GM19372 (cell line): ENCODE measurements around the gene CBFA2T3.
"Not testable (repeated sequence)": the region's sequence is repeated elsewhere in the genome, so short reads cannot be mapped to it uniquely, and the experiment has no call there.

Experiments
- ATAC-seq: cut with Tn5 transposase; IDR thresholded peaks from one replicate; pipeline ENCODE4 v1.9.1; 2021; ENCODE audit warnings: mild to moderate bottlenecking, low read depth, moderate library complexity; ENCODE audit not compliant: unreplicated experiment

CBFA2T3 gene

DNA sequence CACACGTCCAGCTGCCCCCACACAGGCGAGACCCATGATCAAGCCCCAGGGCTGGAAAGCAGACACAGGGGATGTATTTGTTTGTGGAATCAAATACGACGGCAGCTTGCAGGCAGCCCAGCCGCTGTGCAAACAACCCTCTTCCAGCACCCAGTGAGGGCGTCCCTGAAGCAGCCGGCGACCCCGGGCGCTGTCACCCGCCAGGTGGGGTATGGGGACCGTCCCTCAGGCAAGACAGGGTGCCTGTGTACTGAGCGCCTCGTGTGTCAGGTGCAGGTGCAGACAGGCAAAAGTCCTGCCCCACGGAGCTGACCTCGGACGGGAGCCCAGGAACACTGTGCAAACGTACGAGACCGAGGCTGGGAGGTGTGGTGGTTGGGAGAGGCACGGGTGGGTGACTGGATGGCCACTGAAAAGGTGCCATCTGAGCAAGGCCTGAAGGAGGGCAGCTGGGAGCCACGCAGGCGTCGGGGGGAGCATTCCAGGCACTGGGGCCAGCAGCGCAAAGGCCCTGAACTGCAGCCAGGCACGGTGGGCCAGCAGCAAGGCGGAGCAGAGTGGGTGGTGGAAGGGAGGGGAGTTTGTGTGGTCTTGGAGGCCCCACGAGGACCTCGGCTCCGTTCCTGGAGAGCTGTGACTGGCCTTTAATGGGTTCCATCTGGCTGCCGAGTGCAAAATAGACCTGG, 48.5 kb downstream of the CBFA2T3 start:
- ATAC-seq, result no peak

DNA sequence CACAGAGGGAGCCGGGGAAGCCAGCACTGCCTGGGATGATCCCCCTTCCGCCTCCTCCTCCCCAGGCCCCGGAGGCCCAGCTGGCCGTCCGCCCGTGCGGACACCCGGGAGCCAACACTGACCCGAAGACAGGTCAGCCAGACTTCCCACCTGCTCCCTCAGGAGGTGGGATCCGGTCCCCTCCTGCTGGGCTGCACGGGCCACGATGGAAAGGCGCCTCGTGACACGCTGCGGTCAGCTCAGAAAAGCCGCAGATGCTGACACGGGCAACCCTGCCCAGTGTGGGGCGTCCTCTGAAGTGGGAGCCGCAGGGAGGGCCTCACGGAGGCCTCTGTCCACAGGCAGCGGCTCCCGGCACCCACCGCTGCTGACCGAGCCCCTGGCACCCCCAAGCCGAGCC, 49.3 kb downstream of the CBFA2T3 start:
- no peak for ATAC-seq

DNA sequence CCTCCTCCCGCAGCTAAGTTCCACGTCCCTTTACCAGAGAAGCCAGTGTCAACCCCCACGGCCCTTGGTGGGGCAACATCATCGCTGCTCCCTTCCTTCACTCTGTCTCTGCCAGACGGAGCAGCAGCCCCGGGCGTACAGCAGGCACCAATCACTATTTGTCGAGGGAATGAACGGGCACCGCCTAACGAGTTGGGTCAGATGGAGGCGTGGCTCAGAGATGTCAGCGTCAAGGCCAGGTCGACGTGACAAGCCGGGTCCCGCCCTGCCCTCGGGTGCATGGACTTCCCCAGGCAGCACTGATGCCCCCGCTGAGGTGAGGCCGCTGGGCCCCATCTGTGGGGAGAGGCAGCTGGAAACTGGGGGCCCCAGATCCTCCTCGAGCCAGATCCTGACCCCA, 50.0 kb downstream of the CBFA2T3 start:
- no peak for ATAC-seq

DNA sequence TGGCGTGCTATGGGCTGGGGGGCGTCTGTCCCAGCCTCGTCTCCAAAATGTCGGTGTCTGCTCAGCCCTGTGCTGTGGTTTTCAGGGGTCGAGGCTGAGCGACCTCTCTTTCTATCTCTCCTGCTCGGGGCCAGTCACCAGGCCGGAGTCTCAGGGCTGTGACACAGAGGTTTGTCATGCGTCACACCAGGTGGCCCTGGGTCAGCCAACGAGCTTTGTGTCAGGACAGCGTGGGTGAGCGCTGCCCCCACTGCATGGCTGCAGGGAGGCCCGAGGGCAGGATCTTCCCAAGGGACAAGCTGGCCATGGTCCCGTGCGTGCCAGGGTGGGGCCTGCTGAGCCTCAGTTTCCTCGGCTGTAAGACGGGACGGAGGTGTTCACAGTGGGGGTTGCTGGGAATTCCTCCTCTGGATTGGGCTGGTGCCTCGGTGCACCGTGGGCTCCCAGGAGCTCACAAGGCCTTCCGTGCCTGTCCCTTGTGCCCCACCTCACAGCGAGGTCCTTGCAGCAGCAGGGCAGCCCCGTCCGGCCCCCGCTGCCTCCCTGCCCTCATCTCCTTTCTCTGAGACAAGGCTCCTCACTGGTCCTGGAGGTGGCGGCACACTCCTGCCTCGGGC, 50.5 kb downstream of the CBFA2T3 start:
- ATAC-seq, result no peak

DNA sequence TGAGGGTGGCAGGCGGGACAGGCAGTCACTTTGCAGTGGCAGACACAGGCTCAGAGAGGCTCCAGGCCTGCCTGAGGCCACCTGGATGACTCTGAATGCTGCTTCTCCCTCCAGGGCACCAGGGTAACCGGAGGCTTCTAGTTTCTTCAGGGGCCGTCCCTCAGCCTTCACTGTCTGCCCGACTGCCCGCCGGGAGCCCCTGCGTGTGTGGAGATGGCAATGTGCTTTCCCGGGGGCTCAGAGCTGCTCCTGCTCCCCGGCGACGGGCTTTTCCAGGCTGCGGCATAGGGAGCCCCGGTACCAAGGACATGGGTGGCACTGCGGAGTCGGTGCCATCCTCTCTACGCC, 51.5 kb downstream of the CBFA2T3 start:
- no peak for ATAC-seq

DNA sequence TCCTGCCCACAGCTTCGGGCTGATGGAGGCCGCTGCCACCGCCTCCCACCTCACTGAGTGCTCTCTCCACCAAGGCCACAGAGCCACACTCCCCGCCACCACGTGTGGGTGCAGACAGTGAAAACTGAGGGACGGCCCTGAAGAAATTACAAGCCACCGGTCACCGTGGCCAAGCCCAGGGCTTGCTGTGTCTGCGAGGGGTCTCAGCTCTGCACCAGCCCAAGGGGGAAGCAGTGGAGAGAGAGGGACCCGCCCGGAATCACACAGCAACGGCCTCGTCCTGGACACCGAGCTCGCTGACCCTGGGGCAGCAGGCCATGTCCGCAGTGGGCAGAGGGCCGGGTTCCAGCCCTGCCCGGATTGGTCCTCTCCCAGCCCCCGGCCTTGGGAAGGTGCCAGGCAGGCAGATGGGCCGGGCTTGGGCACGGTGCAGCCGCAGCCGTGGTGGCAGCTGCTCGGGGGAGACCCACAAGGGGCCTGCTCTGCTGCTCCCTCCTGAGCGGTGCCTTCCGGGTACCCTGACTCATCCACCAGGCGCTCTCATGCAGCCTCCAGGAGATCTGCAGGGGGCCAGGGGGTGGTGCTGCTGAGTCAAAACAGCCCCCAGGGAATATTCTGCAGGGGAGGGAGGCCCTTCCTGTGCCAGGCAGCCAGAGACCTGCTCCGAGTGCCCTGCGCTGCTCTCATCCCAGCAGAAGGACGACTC, 52.0 kb downstream of the CBFA2T3 start:
- ATAC-seq, result no peak

DNA sequence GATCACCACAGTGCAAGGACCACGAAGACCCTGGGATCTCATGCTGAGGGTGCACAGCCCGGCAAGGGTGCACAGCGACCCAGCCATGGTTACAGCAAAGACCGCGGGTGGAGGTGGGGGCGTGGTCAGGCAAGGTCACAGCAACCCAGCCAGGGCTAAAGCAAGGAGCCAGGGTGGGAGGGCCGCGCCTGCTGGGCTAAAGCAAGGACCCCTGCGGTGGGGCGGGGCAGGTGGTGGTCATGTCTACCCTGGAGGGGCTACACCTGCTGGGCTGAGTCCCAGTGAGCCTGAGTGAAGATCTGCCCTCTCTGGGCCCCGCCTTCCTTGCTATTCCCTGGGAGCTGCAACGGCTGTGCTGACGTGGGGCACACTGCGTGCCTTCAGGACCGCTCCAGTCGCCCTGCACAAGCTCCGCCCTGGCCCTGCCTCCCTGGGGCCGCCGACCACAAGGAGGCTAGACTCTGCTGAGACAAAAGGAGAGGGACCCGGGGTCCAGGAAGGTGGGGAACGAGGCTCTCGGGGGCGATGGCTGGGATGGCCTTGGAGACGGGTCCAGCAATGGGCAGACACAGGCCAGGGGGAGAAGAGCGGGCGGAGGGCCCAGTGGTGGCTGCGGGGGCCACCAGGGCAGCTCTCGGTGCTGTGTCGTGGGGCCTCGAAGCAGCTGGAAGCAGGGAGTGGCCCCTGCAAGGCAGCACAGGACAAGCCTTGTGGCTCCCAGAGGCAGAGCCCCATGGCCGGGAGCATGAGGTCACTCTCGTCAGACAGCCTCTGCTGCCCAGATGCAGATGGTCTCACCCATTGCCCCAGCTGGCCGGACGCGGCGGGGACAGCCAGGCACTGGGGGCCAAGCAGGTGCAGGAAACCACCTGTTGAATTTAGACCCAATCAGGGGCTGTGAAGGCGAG, 52.8 kb downstream of the CBFA2T3 start:
- ATAC-seq, result no peak

DNA sequence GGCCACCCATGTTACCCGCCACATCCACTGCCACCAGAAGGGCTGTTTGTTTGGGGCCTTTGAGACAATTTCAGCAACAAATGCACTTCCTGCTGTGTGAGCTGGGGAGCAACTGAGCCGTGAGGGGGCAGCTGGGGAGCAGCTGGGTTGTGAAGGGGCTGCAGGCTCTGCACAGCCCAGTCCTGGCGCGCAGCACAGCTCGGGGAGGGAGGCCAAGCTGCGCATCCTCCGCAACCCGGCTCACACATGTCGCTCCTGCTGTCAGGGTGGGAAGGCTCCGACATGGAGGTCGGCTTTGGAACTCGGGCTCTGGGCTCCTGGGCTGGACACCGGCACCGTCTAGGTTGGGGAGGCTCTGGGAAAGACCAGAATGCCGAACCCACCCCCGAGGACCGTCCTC, 53.6 kb downstream of the CBFA2T3 start:
- ATAC-seq, result no peak

DNA sequence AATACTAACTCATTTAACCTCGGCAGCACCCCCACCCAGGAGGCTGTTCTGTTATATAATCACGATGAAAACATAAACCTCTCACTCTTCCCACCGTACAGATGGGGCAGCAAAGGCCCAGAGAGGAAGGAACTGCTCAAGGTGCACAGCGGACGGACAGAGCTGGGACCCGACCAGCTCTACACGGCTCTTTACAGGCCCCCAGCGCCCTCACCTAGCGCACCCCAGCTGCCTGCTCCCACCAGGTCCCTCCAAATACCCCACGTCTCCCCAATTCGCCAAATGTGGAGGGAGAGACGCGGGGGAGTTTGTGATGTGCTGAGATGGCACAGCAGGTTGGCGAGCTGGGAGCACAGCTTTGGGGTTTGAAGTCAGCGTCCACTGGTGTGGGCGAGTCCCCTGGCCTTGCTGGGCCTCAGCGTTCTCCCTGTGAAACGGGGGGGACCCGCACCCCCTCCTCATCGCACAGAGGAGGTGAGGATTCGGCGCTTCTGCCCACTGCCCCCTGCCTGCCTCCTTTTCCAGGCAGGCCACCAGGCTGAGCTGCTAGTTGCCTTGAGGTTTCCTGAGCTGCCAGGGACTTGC, 54.1 kb downstream of the CBFA2T3 start:
- ATAC-seq, result no peak

DNA sequence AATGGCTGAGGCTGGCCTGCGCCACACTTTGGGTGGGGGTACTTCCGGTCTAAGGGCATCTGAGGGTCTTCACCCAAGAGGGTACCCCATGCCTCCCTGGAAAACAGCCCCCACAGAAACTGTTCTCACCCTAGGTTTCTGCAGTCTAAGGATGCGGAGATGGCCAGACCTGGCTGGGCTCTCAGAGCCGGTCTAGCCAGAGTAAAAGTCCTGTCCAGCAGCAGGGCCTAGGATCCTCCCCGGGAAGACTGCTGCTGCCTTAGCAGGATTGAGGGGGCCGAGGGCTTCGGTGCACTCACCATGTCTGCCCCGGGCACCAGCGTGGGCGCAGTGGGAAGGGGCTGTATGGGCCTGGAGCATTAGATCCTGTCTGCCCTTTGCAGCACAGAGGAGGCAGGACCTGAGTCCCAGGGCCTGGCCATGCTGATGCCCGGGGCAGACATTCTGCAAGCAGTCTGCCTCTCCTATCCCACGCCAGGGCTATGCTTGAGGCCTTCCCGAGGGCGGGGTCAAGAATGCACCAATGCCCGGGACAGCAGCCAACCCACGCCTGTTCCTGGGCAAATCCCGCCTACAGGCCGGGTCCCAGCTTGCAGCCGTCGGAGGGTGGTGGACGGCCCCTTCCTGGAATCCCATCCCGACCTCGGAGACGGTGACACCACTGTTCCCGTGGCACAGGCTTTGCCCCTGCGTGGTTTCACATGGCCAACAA, 54.7 kb downstream of the CBFA2T3 start:
- ATAC-seq, result no peak

DNA sequence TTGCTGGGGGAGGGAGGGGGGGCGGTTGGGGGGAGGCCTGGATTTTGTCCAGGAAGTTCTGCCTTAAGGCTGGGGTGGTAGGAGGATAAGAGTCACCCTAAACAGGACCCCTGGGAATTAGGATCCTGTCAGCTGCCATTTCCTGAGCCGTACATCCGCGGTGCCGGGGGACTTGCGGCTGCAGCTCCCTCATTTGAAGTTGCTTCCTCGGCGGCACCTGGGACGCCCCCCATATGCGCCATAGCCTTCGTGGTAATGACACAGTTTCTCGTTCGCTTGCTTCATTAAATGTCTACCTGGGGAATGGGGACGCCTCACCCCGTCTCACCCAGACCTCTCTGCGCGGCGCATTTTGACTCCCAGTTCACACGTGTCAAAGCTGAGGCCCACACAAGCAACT, 55.4 kb downstream of the CBFA2T3 start:
- ATAC-seq, result no peak

DNA sequence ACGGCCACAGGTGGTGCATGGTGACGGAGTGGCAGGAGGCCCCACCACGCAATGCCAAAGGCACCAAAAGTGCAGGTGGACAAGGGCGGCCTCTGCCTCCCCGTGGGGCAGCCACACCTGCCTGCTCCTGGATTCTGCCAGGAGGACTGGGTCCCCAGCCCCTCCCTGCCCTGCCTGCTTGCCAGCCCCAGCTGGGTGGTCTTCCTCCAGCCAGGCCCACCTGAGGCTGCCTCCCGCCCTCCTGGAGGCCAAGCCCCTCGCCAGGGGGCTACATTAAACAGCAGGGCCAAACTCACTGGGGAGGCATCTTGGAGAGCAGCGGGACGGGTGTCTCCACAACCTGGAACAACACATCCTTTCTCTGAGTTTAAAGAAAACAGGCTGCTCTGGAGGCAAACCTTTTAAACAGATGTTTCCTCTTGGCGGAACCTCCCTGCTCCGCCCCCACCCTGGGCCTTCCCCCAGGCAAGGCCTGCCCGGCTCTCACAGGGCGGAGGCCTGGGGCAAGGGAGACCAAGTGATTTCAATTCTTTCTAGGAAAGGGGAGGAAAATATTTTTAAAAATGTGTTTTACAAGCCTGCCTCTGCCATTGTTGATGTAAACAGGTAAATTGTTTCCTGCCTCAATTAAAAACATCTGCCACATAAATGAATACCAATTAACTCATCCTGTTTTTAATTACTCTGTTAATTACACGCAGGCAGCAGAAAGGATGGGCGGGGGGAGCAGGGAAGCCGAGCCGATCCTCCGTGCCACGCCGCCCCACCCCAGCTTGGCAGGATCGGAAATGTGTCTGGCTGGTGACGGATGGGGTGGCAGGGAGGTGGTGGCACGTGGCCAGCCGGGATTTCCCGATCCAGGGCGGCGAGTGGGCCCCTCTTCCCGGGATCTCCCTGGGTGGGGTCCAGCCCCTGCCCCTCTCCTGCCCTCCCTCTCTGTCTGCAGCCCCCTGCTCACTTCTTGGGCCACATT, 56.1 kb downstream of the CBFA2T3 start:
- no peak for ATAC-seq

DNA sequence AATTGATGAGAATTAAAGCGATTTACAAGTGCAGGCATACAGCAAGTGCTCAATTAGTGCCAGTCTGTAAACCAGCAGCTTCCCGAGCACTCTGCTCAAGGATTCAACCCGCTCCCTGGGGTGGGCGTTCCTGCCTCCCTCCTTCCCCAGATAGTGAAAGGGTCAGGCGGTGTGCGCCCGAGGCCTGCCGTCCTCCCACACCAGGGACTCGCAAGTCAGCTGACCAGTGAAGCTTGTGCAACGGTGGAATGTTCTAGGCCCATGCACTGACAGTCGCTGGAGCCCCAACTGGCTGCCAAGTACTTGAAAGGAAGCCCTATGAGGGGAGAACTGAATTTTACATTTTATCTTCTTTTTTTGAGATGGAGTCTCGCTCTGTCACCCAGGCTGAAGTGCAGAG, 57.1 kb downstream of the CBFA2T3 start:
- no peak for ATAC-seq

DNA sequence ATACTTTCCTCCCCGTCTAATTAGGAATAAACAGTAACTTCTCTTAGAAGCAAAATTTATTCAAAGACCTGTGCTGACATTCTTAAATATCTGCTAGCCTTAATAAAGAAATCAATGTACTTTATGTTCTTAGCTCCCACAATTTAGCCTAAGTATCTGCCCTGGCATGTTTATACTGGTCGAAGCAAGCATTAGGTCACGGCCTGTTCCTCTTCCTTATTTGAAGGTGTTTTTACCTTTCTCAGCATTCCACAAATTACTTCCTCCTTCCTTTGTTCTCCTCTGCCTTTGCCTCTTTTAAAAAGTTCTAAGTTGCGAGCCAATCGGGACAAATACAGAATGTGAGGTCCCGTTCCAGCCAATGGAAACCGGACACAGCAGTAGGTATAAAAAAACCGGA, 58.1 kb downstream of the CBFA2T3 start:
- ATAC-seq, result not testable (repeated sequence)

DNA sequence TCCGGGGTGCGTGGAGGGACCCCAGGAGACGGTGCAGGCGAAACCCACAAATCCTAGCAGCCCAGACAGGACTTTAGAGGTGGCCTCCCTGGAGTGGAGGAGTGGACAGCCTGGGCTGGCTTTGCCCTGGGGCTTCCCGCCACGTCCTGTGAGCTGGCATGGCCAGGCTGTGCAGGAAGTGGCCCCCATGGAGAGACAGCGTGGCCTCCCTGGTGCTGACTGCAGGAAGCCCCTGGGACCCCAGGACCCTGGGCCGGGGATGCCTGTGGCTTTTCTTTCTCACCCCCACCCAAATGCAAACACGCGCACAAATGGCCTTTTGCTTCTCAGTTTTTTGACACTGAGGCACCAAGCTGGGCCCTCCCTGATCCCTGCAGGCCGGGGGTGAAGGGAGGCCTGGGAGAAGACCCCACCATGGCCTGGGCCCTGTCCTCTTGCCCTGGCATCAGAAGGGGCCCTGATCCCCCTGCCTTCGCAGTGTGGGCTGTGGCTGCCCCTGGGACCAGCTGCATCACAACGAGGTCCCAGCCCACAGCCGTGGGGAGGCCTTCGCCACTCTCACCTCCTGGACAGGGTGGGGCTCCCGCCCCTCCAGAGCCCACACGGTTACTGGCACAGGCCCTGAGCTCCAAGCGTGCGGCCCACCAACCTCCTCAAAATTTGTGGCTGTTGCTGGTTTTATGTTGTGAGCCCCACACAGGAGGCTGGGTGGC, 58.9 kb downstream of the CBFA2T3 start:
- no peak for ATAC-seq

DNA sequence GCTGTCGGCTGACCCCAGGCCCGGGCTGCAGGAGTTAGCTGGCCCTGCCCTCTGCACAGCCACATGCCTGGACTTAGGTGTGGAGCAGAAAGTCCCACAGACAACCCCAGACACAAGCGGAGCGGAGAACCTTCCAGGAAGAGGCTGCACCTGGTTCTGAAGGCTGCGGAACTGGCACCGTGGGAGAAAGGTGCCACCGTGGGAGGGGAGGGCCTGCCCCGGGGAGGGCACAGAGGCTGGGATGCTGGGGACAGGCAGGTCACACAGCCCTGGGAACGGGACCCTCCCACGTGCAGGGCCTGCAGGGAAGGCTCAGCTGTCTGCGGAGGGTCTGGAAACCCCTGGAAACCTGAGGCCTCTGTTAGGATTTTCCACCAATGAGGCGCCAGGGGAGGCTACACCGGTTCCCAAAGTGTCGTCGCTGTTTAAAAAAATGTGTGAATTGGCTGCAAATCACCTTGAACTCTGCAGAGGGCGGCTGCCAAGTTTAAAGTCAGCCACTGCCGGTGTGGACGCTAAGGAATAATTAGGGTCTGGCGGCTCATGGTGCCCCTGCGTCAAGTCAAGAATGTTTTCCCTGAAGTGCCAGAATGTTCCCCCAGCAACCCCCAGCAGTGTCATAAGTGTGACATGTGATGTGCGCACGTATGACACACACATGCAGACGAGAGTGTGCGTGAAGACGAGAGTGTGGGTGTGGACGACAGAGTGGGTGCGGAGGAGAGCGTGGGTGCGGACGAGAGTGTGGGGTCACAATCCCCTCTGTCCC, 59.7 kb downstream of the CBFA2T3 start:
- ATAC-seq, result no peak

DNA sequence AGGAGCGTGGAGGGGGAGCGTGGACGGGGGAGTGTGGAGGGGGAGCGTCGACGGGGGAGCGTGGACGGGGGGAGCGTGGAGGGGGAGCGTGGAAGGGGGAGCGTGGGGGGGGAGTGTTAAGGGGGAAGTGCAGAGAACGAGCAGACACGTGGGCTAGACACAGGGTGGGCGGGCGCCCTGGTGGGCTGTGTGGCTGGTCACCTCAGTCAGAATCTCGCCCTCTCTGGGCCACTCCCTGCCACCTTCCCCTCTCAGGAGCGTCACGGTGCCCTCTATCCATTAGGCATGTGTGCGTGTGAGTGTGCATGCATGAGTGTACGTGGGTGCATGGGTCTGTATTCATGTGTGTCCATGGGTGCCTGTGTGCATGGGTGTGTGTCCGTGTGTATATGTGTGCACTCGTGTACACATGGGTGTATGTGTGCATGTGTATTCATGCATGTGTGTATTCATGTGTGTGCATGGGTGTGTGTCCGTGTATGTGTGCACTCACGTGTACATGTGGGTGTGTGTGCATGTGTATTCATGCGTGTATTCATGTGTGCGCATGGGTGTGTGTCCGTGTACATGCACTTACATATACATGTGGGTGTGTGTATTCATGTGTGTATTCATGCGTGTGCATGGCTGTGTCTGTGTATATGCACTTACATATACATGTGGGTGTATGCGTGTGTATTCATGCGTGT, 61.2 kb downstream of the CBFA2T3 start:
- no peak for ATAC-seq
